ENCODE measurements around the gene SLC1A7. TPM values are rescaled to one million over a fixed set of nuclear protein-coding genes. Genes with fewer than 3 reads are reported as not detected.

Gene SLC1A7
- polyA plus RNA-seq, 1 donor from 2014 or later, result not detected

- Histone ChIP-seq H3K79me2 (replicated peaks; ENCODE audit: insufficient read depth, low read length) (no peaks in the 10 kb centered on the region), H3K9me3 (ENCODE audit: low read length) (no peaks in the 10 kb centered on the region), H3K4me3 (ENCODE audit: low read length) (no peak overlapping the region), H3K9me2 (ENCODE audit: insufficient read depth, low read length) (no peaks in the 10 kb centered on the region), H3K27me3 (ENCODE audit: insufficient read depth, low read depth, low read length) (no peaks in the 10 kb centered on the region), H3K4me2 (ENCODE audit: low read length) (no peak overlapping the region), H3K27ac (ENCODE audit: low read length) (no peak overlapping the region), H3K9ac (ENCODE audit: low read length) (no peak overlapping the region), H2AFZ (ENCODE audit: low read depth, low read length) (no peak overlapping the region), H4K20me1 (ENCODE audit: insufficient read depth) (no peaks in the 10 kb centered on the region), H3F3A (ENCODE audit: insufficient read depth, low read length, poor library complexity, severe bottlenecking) (no peaks in the 10 kb centered on the region), H3K36me3 (ENCODE audit: insufficient read depth, low read length) (no peaks in the 10 kb centered on the region)
- no peak for TF ChIP-seq CTCF (IDR thresholded peaks at IDR 0.05; ENCODE audit: poor library complexity, severe bottlenecking)
- TF ChIP-seq EP300 (conservative IDR thresholded peaks at IDR 0.05; ENCODE audit: poor library complexity, severe bottlenecking), result no peak
- no peak for TF ChIP-seq RAD21 (conservative IDR thresholded peaks at IDR 0.05)
Measured at GRCh38 chr1:53155534-53155933, 13.1 kb upstream of the SLC1A7 start.

GRCh38 chr1:53154859-53155438 lies 12.5 kb upstream of the SLC1A7 start:
- Histone ChIP-seq H3F3A (ENCODE audit: insufficient read depth, low read length, poor library complexity, severe bottlenecking) (no peaks in the 10 kb centered on the region), H3K27ac (ENCODE audit: low read length) (no peak overlapping the region), H3K4me2 (ENCODE audit: low read length) (no peak overlapping the region), H2AFZ (ENCODE audit: low read depth, low read length) (no peak overlapping the region), H3K27me3 (ENCODE audit: insufficient read depth, low read depth, low read length) (no peaks in the 10 kb centered on the region), H3K9ac (ENCODE audit: low read length) (no peak overlapping the region), H3K79me2 (replicated peaks; ENCODE audit: insufficient read depth, low read length) (no peaks in the 10 kb centered on the region), H4K20me1 (ENCODE audit: insufficient read depth) (no peaks in the 10 kb centered on the region), H3K9me3 (ENCODE audit: low read length) (no peaks in the 10 kb centered on the region), H3K36me3 (ENCODE audit: insufficient read depth, low read length) (no peaks in the 10 kb centered on the region), H3K4me3 (ENCODE audit: low read length) (no peak overlapping the region), H3K9me2 (ENCODE audit: insufficient read depth, low read length) (no peaks in the 10 kb centered on the region)
- no peak for TF ChIP-seq EZH2 (IDR thresholded peaks at IDR 0.05; ENCODE audit: borderline replicate concordance, insufficient read depth, low read length, poor library complexity, severe bottlenecking)
- TF ChIP-seq, protein P1, sequence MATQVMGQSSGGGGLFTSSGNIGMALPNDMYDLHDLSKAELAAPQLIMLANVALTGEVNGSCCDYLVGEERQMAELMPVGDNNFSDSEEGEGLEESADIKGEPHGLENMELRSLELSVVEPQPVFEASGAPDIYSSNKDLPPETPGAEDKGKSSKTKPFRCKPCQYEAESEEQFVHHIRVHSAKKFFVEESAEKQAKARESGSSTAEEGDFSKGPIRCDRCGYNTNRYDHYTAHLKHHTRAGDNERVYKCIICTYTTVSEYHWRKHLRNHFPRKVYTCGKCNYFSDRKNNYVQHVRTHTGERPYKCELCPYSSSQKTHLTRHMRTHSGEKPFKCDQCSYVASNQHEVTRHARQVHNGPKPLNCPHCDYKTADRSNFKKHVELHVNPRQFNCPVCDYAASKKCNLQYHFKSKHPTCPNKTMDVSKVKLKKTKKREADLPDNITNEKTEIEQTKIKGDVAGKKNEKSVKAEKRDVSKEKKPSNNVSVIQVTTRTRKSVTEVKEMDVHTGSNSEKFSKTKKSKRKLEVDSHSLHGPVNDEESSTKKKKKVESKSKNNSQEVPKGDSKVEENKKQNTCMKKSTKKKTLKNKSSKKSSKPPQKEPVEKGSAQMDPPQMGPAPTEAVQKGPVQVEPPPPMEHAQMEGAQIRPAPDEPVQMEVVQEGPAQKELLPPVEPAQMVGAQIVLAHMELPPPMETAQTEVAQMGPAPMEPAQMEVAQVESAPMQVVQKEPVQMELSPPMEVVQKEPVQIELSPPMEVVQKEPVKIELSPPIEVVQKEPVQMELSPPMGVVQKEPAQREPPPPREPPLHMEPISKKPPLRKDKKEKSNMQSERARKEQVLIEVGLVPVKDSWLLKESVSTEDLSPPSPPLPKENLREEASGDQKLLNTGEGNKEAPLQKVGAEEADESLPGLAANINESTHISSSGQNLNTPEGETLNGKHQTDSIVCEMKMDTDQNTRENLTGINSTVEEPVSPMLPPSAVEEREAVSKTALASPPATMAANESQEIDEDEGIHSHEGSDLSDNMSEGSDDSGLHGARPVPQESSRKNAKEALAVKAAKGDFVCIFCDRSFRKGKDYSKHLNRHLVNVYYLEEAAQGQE (IDR thresholded peaks at IDR 0.05; ENCODE audit: borderline replicate concordance), result no peak
- no peak for TF ChIP-seq SMC3 (conservative IDR thresholded peaks at IDR 0.05; ENCODE audit: poor library complexity)
- TF ChIP-seq TAF1 (IDR thresholded peaks at IDR 0.05; ENCODE audit: low read depth), result no peak
- TF ChIP-seq EP300 (conservative IDR thresholded peaks at IDR 0.05; ENCODE audit: poor library complexity, severe bottlenecking), result no peak
- no peak for TF ChIP-seq MXI1 (conservative IDR thresholded peaks at IDR 0.05; ENCODE audit: poor library complexity, severe bottlenecking)
- TF ChIP-seq CTCF (IDR thresholded peaks at IDR 0.05; ENCODE audit: poor library complexity, severe bottlenecking), result no peak
- TF ChIP-seq RAD21 (conservative IDR thresholded peaks at IDR 0.05), result no peak
- no peak for TF ChIP-seq POLR2AphosphoS5 (IDR thresholded peaks at IDR 0.05)
